ENCODE measurements around the gene RASA4B.

Gene RASA4B

DNA sequence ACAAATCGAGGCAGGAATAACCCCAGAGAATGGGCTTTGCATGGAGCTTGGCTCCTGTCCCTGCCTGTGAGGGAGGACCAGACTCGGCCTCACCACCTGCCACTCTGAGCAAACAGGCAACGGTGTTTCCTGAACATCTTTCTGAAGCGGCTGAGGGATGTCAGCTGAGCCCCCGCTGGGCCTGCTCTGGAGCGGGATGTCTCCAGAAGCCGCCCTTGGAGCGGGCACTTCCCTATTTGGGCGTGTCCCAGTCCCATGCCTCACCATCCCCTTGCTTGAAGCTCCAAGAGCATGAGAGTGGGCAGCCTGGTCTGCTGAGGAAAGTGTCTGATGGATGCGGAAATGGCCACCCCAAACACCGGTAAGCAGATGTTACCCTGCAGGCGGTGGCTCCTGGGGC lies 63.1 kb downstream of the RASA4B start:
- no peak for DNase-seq (ENCODE audit: low read depth in 2 of 2)

DNA sequence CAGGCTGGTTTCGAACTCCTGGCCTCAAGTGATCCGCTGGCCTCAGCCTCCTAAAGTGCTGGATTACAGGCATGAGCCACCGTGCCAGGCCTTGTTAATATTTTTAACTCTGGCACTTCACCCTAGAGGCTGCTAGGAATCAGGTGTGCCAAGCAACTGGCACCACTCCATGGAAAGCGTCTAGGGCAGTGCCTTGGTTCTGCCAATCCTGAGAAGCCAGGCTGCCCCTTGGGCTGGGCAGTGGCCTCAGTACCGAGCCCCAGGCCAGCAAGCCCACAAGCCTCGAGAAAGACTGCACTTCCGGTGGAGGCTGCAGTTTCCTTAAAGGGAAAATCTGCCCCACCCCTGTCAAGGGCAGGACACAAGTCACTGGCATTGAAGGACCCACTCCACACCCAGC lies 64.3 kb downstream of the RASA4B start:
- DNase-seq (ENCODE audit: low read depth in 2 of 2): no peak

DNA sequence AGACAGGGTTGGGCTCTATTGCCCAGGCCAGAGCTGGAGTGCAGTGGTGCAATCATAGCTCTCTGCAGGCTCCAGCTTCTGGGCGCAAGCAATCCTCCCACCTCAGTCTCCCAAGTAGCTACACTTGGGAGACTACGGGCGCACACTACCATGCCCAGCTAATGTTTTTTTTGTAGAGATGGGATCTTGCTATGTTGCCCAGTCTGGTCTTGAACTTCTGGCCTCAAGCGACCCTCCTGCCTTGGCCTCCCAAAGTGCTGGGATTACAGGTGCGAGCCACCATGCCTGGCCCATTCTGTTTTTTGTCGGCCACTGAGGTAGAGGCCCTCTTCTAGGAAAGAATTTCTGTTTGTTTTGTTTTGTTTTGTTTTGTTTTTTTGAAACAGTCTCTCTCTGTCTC lies 65.1 kb downstream of the RASA4B start:
- DNase-seq (ENCODE audit: low read depth in 2 of 2): no peak

DNA sequence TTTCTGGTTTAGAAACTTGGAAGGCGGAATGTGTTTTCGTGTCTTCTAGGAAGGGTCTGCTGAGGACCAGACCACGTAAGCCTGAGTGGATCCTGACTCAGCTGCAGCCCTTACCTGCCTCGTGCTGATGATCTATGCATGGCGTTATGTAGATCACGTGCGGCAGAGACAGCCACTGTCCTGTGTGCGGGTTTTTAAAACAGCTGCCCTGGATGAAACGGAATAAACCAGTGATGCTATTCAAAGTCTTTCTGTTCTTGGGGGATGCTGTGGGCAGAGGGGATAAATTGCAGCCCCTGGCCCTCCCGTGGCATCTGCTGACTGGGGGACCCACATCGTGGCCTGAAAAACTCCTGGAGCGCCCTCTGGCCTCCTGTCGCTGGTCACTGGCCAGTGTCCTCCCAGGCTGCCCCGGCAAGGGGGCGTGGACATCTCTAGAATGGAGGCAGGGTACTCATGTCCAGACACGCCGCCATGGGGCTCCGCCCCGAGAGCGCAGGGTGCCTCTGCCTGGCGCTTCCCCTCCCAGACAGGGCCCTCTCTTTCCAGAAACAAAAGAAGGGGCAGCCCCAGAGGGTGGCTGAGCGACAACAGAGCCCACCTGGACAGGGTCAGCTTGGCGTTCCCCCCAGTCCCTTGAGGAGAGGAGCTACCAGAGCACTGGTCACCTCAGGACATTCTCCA lies 66.1 kb downstream of the RASA4B start:
- no peak for DNase-seq (ENCODE audit: low read depth in 2 of 2)

DNA sequence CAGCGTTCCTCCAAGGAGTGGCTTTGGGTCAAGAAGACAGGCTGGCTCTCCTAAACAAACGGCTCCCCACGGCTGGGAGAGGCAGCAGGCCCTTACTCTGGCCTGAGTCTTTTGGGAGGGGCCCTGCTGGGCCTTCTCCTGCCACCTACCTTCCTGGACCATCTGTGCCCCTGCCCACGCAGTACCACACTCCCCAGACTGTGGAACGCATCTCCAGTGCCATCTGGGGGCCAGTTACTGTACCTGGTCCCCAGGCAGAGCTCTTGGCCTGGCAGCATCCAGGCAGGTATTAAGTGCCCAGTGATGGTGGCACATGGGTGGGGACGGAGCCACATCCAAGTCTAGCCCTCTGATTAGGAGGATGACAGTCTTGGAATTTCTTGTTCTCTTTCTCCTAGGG lies 67.3 kb downstream of the RASA4B start:
- no peak for DNase-seq (ENCODE audit: low read depth in 2 of 2)

DNA sequence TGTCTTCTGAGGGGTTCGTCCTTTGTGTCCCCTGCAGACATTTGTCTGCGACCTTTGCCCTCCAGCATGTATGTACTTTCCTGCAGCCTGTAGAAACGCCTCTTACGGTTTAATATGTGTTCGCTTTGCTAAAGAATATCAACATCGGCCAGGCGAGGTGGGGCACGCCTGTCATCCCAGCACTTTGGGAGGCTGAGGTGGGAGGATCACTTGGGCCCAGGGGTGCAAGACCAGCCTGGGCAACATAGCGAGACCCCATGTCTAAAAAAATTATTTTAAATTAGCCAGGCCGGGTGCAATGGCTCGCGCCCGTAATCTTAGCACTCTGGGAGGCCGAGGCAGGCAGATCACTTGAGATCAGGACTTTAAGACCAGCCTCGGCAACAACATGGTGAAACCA lies 68.4 kb downstream of the RASA4B start:
- DNase-seq (ENCODE audit: low read depth in 2 of 2): no peak

DNA sequence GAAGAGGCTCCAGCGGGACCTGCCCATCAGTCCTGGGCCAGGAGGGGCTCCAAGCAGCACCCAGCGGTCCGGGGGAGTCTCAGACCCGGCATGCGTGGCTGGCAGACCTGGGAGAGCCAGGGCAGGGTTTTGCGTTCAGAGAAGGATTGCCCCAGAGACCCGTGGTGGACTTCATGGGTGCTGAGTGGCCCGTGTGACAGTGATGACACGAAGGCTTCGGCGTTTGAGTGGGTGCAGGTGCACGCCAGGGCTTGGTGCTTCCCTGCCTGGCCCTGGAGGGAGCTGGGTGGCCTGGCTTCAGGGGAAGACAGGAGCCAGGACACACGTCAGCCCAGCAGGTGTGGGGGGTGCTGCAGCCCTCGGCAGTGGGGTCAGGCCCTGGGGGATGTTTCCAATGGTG lies 70.3 kb downstream of the RASA4B start:
- no peak for DNase-seq (ENCODE audit: low read depth in 2 of 2)

DNA sequence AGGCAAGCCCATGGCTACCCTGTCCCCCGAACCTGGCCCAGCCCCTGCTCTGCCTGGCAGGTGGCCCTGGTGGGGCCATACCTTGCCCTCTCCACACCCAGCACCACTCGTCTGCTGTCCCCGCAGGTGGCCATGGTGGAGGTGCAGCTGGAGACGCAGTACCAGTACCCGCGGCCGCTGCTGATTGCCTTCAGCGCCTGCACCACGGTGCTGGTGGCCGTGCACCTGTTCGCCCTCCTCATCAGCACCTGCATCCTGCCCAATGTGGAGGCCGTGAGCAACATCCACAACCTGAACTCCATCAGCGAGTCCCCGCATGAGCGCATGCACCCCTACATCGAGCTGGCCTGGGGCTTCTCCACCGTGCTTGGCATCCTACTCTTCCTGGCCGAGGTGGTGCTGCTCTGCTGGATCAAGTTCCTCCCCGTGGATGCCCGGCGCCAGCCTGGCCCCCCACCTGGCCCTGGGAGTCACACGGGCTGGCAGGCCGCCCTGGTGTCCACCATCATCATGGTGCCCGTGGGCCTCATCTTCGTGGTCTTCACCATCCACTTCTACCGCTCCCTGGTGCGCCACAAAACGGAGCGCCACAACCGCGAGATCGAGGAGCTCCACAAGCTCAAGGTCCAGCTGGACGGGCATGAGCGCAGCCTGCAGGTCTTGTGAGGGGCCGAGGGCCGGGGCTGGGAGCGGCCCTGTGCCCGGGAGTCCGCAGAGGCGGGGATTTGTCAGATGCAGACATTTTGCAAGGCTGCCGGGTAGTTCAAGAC lies 71.0 kb downstream of the RASA4B start:
- no peak for DNase-seq (ENCODE audit: low read depth in 2 of 2)

DNA sequence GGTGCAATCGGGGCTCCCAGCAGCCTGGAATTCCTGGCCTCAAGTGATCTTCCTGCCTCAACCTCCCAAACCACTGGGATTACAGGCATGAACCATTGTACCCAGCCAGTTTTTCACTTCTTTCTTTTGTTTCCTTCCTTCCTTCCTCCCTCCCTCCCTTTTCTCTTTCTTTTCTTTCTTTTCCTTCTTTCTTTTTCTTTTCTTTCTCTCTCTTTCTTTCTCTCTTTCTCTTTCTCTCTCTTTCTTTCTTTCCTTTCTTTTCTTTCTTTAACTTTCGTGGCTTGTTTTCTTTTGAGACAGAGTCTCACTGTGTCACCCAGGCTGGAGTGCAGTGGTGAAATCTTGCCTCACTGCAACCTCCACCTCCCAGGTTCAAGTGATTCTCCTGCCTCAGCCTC lies 71.9 kb downstream of the RASA4B start:
- no peak for DNase-seq (ENCODE audit: low read depth in 2 of 2)

DNA sequence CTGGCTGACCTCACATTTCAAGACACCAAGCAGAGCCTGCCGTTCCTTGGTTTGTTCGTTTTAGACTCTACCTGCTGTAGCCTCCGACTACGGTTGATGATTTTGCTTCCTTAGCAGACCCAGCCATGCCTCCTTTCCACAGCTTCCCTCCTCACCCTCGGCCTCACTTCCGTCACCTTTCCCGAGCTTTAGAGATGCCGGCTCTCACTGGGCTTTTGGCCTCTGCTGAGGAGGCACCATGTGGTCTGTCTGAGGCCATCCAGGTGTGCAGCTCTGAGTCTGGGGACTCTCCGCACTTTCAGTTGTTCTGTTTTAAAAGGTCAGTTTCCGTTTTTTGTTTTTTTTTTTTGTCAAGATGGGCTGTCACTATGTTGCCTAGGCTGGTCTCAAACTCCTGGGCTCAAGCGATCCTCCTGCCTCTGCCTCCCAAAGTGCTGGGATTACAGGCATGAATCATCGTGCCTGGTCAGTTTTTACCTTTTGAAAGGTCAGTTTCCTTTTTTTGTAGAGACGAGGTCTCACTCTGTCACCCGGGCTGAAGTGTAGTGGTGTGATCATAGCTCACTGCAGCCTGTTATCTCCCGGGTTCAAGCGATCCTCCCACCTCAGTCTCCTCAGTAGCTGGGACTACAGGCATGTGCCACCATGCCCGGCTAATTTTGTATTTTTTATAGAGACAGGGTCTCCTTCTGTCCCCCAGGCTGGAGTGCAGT lies 72.5 kb downstream of the RASA4B start:
- DNase-seq (ENCODE audit: low read depth in 2 of 2): no peak

DNA sequence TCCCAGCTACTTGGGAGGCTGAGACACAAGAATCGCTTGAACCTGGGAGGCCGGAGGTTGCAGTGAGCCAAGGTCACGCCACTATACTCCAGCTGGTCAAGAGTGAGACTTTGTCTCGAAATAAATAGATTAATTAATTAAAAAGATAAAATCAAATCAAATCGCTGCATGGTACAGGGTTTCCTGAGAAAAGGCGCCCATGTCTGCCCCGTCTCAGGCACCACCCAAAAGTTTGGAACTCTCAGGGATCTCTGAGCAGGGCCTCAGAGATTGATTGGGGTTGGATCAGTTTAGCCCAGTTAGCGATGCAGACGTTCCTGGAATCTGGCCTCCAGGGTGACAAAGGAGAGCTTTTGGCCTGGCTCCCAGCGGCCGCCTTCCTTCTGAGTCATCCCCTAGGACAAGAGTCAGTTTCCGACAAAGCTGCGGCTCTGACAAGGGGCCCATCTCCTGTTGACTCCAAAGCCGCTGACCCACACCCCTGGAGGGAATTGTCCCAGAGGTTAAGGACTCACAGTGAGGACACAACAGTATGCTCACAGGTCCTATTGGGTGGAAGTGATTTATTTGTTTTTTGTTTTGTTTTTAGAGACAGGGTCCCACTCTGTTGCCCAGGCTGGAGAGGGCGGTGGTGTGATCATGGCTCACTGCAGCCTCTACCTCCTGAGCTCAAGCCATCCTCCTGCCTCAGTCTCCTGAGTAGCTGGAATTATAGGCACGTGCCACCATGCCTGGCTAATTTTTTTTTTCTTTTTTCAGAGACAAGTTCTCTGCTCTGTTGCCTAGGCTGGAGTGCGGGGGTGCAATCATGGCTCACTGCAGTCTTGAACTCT lies 77.4 kb downstream of the RASA4B start:
- DNase-seq (ENCODE audit: low read depth in 2 of 2): no peak

DNA sequence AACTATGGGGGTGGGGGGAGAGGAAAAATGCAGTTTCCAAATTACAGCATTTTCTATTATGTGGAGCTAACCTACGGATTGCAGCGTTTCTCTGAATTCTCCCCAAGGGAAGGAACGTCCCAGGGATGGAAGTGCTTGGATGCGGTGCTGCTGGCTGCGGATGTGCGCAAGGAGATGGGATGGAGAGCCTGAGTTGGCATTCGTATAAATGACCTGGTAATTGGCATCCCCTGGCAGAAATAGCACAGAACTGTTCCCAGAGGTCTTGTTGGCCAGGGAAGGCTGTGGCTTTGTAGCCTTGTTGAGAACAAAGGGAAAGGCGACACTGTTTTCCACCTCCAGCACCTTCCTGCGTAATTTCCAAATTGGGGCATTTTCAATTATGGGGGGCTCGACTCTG lies 81.5 kb downstream of the RASA4B start:
- DNase-seq (ENCODE audit: low read depth in 2 of 2): no peak

DNA sequence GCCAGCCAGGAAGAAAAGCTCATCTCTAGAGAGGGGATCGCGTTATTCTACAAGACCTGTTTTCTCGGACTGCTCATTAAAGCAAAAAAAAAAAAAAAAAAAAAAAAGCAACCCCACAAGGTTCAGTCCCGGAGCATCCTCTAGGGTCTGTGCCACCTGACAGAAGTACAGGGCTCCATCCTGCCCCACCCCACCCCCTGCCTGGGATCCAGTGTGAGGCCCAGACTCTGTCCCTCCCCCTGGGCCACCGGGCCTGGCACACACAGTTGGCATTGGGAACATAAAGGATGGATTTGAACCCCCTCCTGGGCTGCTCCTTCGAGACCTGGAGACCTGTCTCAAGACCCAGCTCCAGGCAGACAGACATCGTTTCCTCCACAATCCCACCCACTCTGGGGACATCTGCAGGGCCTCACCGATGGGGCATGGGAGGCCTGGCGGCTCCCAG lies 83.5 kb downstream of the RASA4B start:
- no peak for DNase-seq (ENCODE audit: low read depth in 2 of 2)

DNA sequence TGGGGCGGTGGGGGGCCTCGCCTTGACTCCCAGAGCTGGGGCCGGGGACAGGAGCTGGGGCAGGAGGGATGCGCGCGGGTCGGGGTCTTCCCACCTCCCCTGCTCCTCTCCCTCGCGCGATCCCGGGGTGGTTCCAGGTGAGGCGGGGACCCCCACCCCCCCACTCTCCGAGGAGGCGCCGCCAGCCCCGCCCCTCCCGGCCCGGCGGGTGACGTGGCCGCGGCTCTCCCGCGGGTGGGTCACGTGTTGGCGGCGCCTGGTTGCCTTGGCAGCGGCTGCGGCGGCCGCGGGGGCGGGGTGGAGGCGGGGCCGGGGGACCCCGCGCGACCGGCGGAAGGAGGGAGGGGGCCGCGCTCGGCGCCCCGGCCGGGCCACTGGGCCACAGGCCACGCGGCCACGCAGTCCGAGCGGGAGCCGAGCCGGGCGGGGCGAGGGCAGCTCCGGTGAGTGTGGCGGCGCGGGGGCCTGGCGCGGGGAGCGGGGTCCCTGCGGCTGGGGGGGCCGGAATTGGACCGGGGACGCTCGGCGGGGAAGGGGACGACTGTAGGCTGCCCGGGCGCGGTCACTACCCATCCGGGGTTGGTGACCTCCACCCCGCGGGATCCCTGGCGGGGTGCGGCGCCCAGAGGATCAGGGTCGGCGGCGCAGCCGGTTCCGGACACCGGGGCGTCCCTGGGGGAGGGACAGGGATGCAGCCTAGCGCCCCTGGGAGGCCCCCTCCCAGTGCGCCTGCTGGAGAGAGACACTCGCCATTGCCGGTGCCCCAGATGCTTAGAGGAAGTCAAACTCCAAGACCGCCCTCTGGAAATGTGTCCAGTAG lies 84.1 kb downstream of the RASA4B start, which contains the start of gene ORAI2:
TSS of gene ORAI2 (plus strand) at position 357 of the 820 bp plus-strand sequence. CDS start 5,382 bp downstream, outside the sequence.
- peak; percentile 79 to 83 for DNase-seq (ENCODE audit: low read depth in 2 of 2)
